GM13976 (cell line): ENCODE measurements around the gene SEPTIN5.
A peak's percentile ranks its signal among the peaks of the same experiment; 100 is the strongest.

Experiments
- DNase-seq: peaks from one replicate; pipeline ENCODE4 v3.0.0; 2012; ENCODE audit warnings: low spot score
- in situ Hi-C: fragments of 300-500 bp; cut with MboI; formaldehyde crosslinking; loops from one replicate; pipeline ENCODE4 v1.12.0; 2022; ENCODE audit warnings: low sequenced_read_pairs, mixed read lengths, inconsistent platforms; ENCODE audit not compliant: unreplicated experiment
- TF ChIP-seq, protein P1 (sequence below): IDR thresholded peaks from 2 replicates; pipeline ENCODE4 v1.5.1; 2012; ENCODE audit warnings: borderline replicate concordance, mild to moderate bottlenecking; ENCODE audit not compliant: insufficient read depth; ENCODE audit errors: extremely low read depth, missing control alignments, control extremely low read depth

SEPTIN5 gene

GRCh38 chr22:19707347-19708290, 6.7 kb upstream of the SEPTIN5 start:
- in situ Hi-C loops: no loop called here
- DNase-seq: peak; percentile 29
- TF ChIP-seq, protein P1, sequence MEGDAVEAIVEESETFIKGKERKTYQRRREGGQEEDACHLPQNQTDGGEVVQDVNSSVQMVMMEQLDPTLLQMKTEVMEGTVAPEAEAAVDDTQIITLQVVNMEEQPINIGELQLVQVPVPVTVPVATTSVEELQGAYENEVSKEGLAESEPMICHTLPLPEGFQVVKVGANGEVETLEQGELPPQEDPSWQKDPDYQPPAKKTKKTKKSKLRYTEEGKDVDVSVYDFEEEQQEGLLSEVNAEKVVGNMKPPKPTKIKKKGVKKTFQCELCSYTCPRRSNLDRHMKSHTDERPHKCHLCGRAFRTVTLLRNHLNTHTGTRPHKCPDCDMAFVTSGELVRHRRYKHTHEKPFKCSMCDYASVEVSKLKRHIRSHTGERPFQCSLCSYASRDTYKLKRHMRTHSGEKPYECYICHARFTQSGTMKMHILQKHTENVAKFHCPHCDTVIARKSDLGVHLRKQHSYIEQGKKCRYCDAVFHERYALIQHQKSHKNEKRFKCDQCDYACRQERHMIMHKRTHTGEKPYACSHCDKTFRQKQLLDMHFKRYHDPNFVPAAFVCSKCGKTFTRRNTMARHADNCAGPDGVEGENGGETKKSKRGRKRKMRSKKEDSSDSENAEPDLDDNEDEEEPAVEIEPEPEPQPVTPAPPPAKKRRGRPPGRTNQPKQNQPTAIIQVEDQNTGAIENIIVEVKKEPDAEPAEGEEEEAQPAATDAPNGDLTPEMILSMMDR: no peak

DNA sequence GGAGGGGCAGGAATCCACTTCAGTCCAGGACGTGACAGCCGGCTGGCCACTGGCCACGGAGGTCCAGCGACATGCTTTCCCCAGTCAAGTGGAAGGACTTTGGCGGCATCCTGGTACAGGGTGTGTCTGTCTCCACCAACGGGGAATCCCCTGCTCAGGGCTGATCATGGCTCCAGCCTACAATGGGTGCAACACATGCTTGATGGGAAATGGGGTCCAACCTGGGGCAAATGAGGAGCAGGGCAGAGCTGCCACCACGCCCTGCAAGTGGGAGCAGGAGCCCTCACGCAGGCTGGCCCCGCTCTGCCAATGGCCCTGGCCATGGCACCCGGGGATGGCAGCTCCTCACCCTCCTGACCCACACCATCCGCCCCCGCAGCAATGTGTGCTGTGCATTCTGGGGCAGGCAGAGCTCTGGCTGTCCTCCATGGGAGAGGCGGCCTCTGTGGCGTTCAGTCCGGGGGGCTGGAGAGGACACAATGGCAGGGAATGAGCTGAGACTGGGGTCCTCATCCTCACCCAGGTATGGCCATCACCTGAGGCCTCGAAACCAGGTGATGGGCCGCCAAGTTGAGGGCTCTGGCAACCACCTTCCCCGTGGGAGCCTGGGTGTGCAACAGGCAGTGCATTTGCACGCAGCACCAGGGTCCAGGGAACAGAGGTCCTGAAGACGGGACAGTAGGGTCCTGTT, 5.8 kb upstream of the SEPTIN5 start:
- peak; percentile 19 for DNase-seq
- TF ChIP-seq, protein P1: no peak
- in situ Hi-C loops: no loop called here

DNA sequence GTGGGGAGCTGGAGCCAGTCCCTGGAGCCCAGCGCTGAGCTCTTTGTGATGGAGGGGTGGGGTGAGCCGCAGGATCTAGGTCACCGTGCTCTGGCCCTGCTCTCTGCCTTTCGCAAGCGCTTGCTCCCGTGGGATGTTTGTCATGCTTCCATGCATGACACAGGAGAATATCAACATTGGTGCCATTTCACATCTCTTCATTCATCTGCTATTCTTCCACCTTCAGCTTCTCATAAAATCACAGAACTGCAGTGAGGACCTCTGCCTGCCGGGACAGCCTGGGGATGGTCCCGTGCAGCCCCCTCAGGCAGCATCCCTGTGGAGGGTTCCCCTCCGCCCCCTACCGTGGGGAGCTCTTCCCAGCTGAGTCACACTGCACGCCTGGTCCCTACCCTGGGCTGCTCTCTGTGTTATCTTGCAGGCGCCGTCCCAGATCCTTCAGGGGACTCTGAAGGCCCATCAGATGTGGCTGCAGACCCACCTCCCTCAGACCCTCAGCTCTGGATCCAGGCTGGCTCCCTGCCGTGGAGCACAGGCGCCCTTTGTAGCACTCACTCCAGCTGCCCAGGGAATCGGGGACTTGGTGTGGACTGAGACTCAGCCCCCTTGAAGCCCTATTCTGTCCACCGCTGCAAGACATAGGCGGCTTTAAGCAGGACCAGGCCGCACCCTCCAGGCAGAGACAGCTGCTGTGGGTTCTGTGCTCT, 5.1 kb upstream of the SEPTIN5 start:
- TF ChIP-seq, protein P1: no peak
- no peak for DNase-seq
- in situ Hi-C loops: no loop called here

GRCh38 chr22:19710020-19710768, 4.1 kb upstream of the SEPTIN5 start:
- in situ Hi-C loops: no loop called here
- TF ChIP-seq, protein P1: no peak
- no peak for DNase-seq

GRCh38 chr22:19710769-19711106, 3.6 kb upstream of the SEPTIN5 start:
- in situ Hi-C loops: no loop called here
- no peak for DNase-seq
- TF ChIP-seq, protein P1: no peak

- in situ Hi-C loops: no loop called here
- TF ChIP-seq, protein P1: no peak
- DNase-seq: no peak
These were observed 1.1 kb upstream of the SEPTIN5 start for GRCh38 chr22:19713245-19713644.
